Measurements from ENCODE around the gene ZNF592. TPM values are rescaled to one million over a fixed set of nuclear protein-coding genes. Genes with fewer than 3 reads are reported as not detected.

Gene ZNF592
- total RNA-seq, 1 donor from 2014 or later = 29.1 TPM

GRCh38 chr15:84736375-84736774 lies 12.0 kb upstream of the ZNF592 start:
- Mint-ChIP-seq H3K36me3 (ENCODE audit: low read depth, unreplicated experiment) (no peaks in the 10 kb centered on the region), H3K27ac (ENCODE audit: unreplicated experiment) (no peak overlapping the region), H3K27me3 (ENCODE audit: unreplicated experiment) (peaks cover 3% of the 10 kb centered on the region), H3K4me1 (ENCODE audit: unreplicated experiment) (peaks cover 9% of the 10 kb centered on the region), H3K9me3 (ENCODE audit: unreplicated experiment) (no peaks in the 10 kb centered on the region), H3K4me3 (ENCODE audit: unreplicated experiment) (no peak overlapping the region)
- no peak for TF ChIP-seq CTCF (IDR thresholded peaks at IDR 0.05; ENCODE audit: unreplicated experiment)
- DNase-seq (ENCODE audit: low spot score) = no peak

DNA sequence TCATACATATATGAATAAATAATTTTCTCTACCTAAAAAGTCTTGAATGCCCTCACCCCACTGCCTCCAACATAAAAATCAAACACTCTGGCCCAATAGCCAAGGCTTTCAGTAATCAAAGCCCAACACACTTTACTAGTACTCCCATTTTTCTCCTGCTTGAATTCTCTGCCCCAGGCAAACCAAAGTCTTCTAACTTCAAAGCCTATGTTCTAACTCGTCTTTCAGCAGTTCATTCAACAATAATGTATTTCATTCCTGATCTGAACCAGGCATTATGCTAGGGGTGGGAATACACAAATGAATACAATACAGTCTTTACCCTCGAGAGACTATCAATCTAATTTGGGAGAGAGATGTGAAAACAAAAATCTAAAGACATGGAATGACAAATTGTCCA lies 11.4 kb upstream of the ZNF592 start:
- peaks cover 9% of the 10 kb centered on the region for H3K4me1 Mint-ChIP-seq (ENCODE audit: unreplicated experiment)
- peaks cover 3% of the 10 kb centered on the region for H3K27me3 Mint-ChIP-seq (ENCODE audit: unreplicated experiment)
- H3K9me3 Mint-ChIP-seq (ENCODE audit: unreplicated experiment) = no peaks in the 10 kb centered on the region
- no peaks in the 10 kb centered on the region for H3K36me3 Mint-ChIP-seq (ENCODE audit: low read depth, unreplicated experiment)
- no peak for TF ChIP-seq CTCF (IDR thresholded peaks at IDR 0.05; ENCODE audit: unreplicated experiment)
- no peak for DNase-seq (ENCODE audit: low spot score)
- no peak overlapping the region for H3K27ac Mint-ChIP-seq (ENCODE audit: unreplicated experiment)
- no peak overlapping the region for H3K4me3 Mint-ChIP-seq (ENCODE audit: unreplicated experiment)

DNA sequence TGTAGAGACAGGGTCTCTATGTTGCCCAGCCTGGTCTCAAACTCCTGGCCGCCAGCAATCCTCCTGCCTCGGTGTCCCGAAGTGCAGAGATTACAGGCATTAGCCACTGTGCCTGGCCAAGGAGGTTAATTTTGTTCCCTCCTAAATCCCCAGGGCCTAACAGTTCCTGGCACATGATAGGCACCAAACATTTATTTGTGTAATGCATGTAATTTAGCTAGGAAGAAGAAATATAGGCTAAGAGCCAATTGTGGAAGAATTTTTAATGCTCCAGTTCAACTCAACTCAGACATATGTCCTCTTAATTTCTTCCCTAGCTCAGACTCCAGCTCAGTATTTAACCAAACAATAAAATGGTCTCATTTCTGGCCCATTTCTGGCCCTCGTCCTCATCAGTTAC lies 7.7 kb upstream of the ZNF592 start:
- Mint-ChIP-seq H3K27ac (ENCODE audit: unreplicated experiment) (no peak overlapping the region), H3K27me3 (ENCODE audit: unreplicated experiment) (peaks cover 1% of the 10 kb centered on the region), H3K9me3 (ENCODE audit: unreplicated experiment) (no peaks in the 10 kb centered on the region), H3K4me1 (ENCODE audit: unreplicated experiment) (no peaks in the 10 kb centered on the region), H3K36me3 (ENCODE audit: low read depth, unreplicated experiment) (no peaks in the 10 kb centered on the region), H3K4me3 (ENCODE audit: unreplicated experiment) (no peak overlapping the region)
- no peak for TF ChIP-seq CTCF (IDR thresholded peaks at IDR 0.05; ENCODE audit: unreplicated experiment)
- DNase-seq (ENCODE audit: low spot score) = no peak

DNA sequence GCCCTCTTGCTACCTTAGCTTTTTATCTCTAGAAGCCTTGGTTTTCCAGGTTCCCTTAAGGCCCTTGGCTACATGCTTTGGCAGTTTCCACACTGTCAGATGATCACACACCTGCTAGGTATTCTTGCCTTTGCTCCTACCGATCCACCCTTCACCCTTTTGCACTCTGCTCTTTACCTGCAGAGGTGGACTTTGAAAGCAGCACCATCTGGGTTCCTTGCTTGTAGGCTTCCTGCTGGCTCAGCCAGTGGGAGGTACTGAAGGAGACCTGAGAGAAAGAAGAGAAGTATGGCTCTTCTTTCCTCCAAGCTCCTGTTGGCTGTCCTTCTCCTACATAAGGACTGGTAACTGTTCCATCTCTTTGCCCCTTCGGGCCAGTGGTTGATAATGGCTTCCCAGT lies 7.3 kb upstream of the ZNF592 start:
- Mint-ChIP-seq H3K9me3 (ENCODE audit: unreplicated experiment) (no peaks in the 10 kb centered on the region), H3K27ac (ENCODE audit: unreplicated experiment) (no peak overlapping the region), H3K4me3 (ENCODE audit: unreplicated experiment) (no peak overlapping the region), H3K4me1 (ENCODE audit: unreplicated experiment) (no peaks in the 10 kb centered on the region), H3K36me3 (ENCODE audit: low read depth, unreplicated experiment) (no peaks in the 10 kb centered on the region), H3K27me3 (ENCODE audit: unreplicated experiment) (peaks cover 1% of the 10 kb centered on the region)
- TF ChIP-seq CTCF (IDR thresholded peaks at IDR 0.05; ENCODE audit: unreplicated experiment) = no peak
- DNase-seq (ENCODE audit: low spot score) = no peak

DNA sequence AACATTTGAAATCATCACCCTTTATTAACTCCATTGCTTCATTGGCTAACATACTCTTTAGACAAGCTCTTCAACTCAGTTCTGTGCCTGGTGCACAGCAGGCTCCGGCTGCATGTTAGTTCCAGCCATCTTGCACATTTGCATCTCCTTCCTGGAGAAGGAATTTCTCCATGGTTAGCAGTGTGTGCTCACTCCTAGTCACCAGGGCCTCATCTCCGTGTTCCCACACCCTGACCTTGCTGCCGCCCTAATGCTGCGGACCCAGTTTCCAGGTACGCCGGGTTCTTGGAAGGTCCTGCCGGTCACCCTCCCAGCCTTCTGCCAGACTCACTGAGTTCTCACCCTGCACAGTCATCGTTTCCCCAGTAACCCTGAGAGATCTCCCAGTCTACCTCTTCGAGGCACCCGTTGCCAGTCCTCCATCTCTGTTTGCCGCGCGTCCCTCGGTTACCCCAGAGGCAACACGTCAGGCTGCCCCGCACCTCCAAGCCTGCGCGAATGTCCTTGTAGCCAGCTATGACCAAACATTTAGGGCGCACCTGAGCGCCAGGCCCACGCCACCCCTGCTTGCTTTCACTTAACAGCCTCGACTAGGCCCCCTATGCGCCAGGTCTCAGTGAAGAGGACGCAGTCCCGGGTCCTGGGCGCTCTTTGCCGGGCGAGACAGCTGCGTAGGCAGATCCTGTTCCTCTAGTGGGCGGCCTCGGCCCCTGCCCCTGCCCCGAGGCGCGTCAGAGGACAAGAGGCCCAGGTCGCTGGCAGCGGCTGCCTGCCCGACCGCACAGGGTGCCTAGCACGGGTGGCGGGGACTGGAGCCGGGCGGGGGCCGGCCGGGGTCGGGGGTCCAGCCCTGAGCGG lies 747 bp upstream of the ZNF592 start:
- DNase-seq (ENCODE audit: low spot score) = peak; percentile 74
- Mint-ChIP-seq H3K36me3 (ENCODE audit: low read depth, unreplicated experiment) (no peaks in the 10 kb centered on the region), H3K4me3 (ENCODE audit: unreplicated experiment) (peak overlapping the region; percentile 98)

More for the DNA sequence above, 747 bp upstream of the ZNF592 start:
- Mint-ChIP-seq H3K27ac (ENCODE audit: unreplicated experiment) (peak overlapping the region; percentile 96), H3K9me3 (ENCODE audit: unreplicated experiment) (no peaks in the 10 kb centered on the region), H3K4me1 (ENCODE audit: unreplicated experiment) (peaks cover 36% of the 10 kb centered on the region), H3K27me3 (ENCODE audit: unreplicated experiment) (peaks cover 11% of the 10 kb centered on the region)
- TF ChIP-seq CTCF (IDR thresholded peaks at IDR 0.05; ENCODE audit: unreplicated experiment) = no peak

Measured in endothelial cell (in vitro differentiated cells).